ENCODE data around the gene RTN4RL1.
"Not testable (repeated sequence)": the region's sequence is repeated elsewhere in the genome, so short reads cannot be mapped to it uniquely, and the experiment has no call there.

RTN4RL1 gene

DNA sequence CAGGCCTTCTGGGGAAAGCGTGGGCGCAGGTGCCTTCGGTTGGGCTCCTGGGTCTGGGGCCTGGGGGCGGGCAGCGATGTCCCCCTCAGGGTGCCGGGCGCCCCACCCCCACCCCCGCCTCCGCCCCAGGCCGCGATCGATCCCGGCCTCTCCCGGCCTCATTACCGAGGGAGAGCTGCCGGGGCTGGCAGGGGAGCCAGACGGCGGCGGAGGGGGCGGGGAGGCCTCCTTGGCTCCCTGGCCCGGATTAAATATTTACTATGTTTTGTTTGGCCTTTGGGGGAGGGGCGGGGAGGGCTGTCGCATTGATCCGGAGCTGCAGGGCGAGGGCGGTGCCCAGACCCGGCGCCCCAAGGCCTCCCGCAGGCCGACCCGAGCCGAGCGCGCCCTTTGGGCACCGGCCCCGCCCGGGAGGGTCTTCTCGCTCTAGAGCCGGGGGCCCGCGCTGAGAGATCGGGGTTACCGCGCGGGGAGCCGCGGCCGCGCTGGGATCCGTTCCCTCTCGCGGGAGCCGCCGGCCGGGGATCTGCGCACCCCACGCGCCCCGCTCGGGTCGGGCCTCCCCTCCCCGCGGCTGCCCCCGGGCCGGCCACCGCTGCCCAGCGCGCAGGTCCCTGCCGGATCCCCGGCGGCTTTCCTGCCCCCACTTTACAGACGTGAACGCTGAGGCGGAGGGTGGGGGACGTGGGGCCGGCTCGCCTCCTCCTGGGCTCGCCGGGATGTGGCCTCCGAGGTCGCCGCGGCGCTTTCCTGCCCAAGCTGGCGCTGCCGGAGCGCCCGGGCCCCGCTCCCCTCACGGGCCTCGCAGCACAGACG, 27.0 kb downstream of the RTN4RL1 start:
- no peak for DNase-seq

DNA sequence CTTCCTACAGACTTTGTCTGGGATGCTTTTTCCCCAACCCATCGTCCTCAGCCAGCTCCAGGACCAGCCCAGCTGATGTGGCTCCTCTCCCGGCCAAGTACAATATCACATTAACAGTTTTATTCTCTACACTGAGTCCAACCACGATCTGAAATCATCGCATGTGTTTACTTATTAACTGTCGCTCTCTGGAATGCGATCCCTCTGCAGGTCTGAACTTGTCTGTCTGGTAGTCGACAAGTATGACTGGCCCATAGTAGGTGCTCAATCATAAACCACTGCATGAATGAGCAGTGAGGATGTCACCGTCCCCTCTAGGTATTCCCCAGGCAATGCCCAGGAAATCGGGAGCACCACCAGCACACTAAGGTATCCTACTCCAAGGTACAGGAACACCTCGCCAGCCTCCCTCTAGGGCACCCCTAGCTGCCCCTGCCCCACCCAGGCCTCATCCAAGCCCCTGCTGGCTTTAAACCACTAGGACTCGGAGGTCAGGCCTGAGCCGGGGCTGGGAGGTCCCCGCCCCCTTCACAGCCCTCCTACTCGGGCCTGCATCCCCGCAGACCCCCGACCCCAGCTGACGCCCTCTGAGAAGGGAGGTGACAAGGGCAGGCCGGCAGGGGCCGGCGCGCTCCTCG, 27.7 kb downstream of the RTN4RL1 start:
- no peak for DNase-seq

GRCh38 chr17:1996800-1997288, 28.3 kb downstream of the RTN4RL1 start:
- no peak for DNase-seq

DNA sequence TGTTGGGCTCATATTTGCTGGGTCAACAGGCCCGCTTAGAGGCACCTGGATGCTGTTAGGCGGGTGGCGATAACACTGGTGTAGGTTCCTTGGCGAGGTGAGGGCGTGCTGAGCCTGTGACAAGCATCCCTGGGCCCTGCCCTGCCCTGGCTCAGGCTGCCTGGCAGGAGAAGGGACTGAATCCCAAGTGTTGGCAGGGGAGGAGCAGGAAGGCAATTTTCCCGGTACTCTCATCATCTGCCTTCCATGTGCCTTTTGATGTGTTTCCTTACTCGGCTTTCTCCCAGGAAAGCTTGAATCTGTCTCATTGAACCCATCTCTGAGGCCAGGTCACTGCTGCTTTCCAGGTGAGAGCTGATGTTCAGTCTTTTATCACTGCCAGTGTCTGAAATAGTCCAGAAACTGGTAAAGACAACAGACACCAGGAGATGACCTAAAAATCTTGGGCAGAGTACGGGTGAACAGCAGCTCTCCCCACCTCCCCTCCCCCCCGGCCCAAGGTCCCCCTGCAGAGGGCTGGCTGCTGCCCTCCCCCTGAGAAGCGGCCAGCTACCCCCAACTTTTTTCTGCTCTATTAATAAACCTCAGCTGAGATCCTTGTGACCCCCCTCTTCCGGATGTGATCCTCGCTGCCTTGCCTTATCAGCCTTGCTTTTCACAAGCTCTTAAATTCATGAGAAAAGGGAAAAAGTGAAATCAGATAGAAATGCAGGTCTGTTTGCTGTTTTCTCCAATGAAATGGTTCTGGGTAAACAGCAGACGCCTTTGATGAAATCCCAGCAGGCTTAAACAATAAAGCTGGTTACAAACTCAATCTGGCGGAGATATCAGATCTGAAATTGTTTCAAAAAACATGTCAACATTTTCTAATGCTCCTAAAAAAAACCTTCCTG, 29.0 kb downstream of the RTN4RL1 start:
- no peak for DNase-seq

GRCh38 chr17:1995321-1995892, 29.7 kb downstream of the RTN4RL1 start:
- DNase-seq = no peak

- DNase-seq = no peak
Measured at GRCh38 chr17:1994707-1995106, 30.4 kb downstream of the RTN4RL1 start.

DNA sequence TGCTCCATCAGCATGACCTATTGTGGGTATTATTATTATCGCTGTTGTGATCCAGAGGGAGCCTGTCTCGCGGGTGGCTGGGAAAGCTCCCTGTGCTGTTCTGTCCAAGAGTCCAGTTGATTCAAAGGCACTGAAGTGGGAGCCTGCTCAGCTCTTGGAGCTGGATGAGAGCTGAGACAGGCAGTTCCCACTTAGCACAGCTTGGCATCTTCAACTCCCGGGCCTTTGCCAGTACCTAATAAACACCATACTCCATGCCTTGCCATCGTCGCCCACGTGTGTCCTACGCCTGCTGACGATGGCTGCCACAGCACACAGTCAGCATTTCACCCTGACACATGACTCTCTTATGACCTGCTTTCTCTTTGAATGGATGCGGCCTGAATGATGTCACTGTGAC, 32.6 kb downstream of the RTN4RL1 start:
- no peak for DNase-seq

- DNase-seq = no peak
Measured at GRCh38 chr17:1989135-1989534, 36.0 kb downstream of the RTN4RL1 start.

- DNase-seq = no peak
Measured at GRCh38 chr17:1986783-1987451, 38.2 kb downstream of the RTN4RL1 start.

DNA sequence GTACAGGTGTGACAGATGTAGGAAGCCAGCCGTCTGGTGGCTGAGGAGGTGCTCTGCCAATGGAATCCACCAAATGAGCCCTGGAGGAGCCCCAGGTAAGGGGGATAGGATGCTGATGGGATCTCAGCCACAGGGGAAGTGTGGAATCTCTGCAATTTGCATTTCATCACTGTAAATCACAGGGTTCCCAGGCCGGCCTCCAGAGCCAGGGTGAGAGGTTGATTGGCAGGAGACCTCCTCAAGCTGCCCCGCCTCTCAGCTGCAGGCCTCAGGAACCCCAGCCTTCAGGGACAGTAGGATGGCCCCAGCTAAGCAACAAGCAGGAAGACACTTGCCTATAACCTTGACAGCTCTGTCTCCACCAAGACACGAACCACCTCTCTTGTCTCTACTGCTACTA, 39.4 kb downstream of the RTN4RL1 start:
- no peak for DNase-seq

GRCh38 chr17:1985093-1985492, 40.0 kb downstream of the RTN4RL1 start:
- no peak for DNase-seq

DNA sequence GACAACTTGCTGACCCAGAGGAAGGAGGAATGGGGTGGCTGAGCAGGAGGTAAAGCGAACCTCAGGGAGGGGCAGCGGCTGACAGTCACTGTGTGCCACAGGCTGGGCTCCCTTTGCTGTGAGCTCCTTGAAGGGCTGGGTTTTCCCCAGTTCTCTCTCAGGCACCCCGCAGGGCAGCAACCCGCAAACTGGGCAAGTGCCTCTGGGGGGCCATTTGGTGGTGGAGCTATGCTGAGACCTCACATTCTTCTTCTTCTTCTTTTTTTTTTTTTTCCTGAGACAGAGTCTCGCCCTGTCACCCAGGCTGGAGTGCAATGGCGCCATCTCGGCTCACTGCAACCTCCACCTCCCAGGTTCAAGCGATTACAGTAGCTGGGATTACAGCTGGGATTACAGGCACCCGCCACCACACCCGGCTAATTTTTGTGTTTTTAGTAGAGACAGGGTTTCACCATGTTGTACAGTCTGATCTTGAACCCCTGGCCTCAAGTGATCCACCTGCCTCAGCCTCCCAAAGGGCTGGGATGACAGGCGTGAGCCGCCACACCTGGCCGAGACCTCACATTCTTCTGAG, 42.3 kb downstream of the RTN4RL1 start:
- not testable (repeated sequence) for DNase-seq

GRCh38 chr17:1980665-1981250, 44.4 kb downstream of the RTN4RL1 start:
- no peak for DNase-seq

GRCh38 chr17:1979182-1979985, 45.8 kb downstream of the RTN4RL1 start:
- DNase-seq = no peak

- no peak for DNase-seq
Measured at GRCh38 chr17:1978396-1978949, 46.7 kb downstream of the RTN4RL1 start.

DNA sequence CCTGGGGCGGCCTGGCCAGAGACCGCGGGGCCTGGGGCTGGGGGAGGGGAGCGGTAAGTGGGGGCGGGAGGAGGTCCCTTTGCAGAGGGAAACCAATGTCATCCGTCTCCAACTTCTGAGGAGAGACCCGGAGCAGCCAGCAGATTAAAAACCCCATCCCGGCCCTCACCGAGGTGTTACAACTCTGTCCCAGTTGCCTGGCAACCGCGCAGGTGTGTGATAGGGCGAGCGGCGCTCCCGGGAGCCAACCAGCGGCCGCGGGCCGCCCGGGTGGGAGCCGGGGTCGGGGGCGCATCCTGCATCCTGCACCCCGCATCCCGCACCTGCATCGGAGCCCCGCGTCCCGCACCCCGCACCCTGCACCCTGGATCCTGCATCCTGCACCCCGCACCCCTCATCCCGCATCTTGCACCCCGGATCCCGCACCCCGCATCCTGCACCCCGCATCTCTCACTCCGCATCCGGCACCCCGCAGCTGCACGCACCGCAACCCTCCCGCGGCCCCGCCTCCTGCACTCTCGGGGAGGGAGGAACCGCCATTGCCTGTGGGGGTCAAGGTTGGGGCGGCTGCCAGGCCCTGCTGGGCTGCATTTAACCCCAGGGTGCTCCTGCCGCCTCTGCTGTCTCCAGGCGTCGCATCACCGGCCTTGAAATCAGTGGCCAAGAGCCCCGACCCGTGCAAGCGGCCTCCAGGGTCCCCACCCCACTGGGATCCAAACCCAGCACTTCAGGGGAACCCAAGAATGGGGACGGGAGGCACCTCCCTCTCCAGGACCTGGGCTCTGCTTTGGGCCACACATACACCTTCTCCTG, 47.3 kb downstream of the RTN4RL1 start:
- DNase-seq = no peak

DNA sequence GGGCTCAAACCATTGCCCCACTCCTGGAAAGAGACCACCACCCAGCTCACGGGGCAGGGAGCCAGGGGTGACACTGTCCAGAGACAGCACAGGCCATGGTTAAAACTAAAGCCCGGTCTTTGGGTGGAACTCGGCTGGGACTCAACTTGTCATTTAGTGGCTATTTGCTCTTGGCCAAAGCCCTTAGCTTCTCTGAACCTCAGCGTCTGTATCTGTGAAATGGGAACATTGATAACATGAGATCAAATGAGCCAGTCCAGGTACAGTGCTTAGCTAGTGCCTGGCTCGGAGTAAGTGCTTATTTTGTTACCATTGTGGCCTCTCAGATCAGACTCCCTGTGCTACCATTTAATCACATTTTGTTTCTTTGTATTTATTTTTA, 48.5 kb downstream of the RTN4RL1 start:
- no peak for DNase-seq

DNA sequence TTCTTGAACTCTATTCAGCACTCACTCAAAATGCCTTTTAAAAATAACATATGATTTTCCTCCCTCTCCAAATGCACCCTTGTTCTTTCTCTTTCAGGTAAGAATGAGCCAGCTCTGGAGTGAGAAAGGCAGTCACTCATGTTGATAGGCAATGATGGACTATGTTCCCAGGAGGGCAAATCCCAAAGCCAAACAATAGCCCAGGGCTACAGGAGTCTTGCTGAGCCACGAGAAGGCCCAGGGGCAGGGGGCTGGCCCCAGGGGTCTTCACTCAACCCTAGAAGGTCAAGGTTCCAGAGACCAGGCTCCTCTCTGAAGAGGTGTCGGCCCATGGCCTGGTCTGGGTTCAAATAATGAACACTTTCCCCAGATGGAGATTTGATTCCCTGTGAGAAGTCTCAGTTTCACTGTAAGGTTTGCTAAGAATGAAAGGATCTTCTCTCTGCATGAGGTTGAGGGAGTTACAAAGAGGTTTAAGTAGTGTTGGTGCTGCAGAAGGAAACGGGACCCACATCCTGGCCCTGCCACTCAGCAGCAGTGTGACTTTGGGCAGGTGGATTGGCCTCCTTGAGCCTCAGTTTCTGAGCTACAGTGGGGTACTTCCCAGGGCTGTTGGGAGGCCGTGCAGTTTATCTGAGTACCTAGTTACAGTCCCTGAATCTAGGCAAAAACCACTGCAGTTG, 49.0 kb downstream of the RTN4RL1 start:
- DNase-seq = no peak

DNA sequence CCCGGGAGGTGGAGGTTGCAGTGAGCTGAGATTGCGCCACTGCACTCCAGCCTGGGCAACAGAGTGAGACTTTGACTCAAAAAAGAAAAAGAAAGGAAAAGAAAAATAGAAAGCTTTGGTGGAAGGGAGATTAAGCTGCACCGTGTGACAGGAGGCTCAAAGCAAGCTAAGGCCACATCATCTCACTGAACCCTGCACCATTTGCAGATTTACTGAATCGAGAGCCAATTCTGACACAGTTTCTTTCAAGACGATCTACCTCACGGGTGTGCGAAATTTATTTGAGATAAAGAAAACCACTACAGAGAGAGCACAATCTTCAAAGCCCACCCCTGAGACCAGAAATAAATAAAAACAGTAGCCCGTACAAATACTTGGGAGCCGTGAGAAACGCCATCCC, 49.6 kb downstream of the RTN4RL1 start:
- DNase-seq = no peak

All from MV-4-11 (cell line).